Measurements from ENCODE around the gene ONECUT3. TPM values are rescaled to one million over a fixed set of nuclear protein-coding genes. Genes with fewer than 3 reads are reported as not detected.

ONECUT3 gene
- total RNA-seq, 1 experiment from 2014 or later = 0.04 TPM

DNA sequence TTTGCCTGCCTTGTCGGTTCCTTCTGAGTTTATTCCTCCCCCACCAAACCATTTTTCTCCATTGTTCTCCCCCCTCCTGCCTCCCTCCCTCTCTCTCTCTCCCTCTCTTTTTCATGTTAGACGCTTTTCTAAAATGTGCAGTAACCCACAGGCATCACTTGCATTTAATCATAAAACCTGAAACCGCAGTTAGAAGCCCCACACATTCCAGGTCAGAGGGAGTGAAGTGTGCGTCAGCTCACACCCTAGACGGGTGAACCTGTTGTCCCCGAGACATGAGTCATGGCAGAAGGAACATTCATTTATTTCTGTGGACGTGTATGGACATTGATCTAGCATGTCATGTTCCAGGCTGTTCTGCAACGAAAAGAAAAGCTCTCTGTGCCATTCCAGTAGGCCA is 19.9 kb downstream of the ONECUT3 start:
- no peak overlapping the region for H3K27ac Mint-ChIP-seq
- ChIA-PET POLR2A (no interaction called here), CTCF (interaction anchor here (0.9 to 2.6 kb wide), 6 partner anchors 9 to 64 kb away, joined by 3 to 15 read pairs (median 5); no protein-coding TSS in a partner anchor)
- H3K27me3 Mint-ChIP-seq (ENCODE audit: low read depth) = peaks cover 98% of the 10 kb centered on the region
- ATAC-seq (no peak), DNase-seq (ENCODE audit: low spot score) (no peak)
- no peak overlapping the region for H3K4me3 Mint-ChIP-seq
- peaks cover 17% of the 10 kb centered on the region for H3K9me3 Mint-ChIP-seq
- peaks cover 11% of the 10 kb centered on the region for H3K36me3 Mint-ChIP-seq
- H3K4me1 Mint-ChIP-seq = peaks cover 8% of the 10 kb centered on the region
- TF ChIP-seq ZNF317 (CRISPR knock-in tag; IDR thresholded peaks at IDR 0.05; ENCODE audit: borderline replicate concordance, low read depth) (no peak), GABPB1 (CRISPR knock-in tag; IDR thresholded peaks at IDR 0.05) (no peak), ZBTB21 (CRISPR knock-in tag; IDR thresholded peaks at IDR 0.05; ENCODE audit: borderline replicate concordance) (no peak), GRHL2 (CRISPR knock-in tag; IDR thresholded peaks at IDR 0.05; ENCODE audit: insufficient replicate concordance, severe bottlenecking) (no peak), NFATC4 (CRISPR knock-in tag; IDR thresholded peaks at IDR 0.05) (no peak), ETV6 (CRISPR knock-in tag; IDR thresholded peaks at IDR 0.05) (no peak), ZNF423 (CRISPR knock-in tag; IDR thresholded peaks at IDR 0.05) (no peak), FOXP1 (CRISPR knock-in tag; IDR thresholded peaks at IDR 0.05; ENCODE audit: borderline replicate concordance) (no peak), SMAD3 (CRISPR knock-in tag; IDR thresholded peaks at IDR 0.05; ENCODE audit: borderline replicate concordance) (no peak), ZNF263 (CRISPR knock-in tag; IDR thresholded peaks at IDR 0.05; ENCODE audit: low read depth) (no peak), OVOL2 (CRISPR knock-in tag; IDR thresholded peaks at IDR 0.05; ENCODE audit: borderline replicate concordance) (no peak), PRRX2 (CRISPR knock-in tag; IDR thresholded peaks at IDR 0.05) (no peak)
- TF ChIP-seq, protein P1, sequence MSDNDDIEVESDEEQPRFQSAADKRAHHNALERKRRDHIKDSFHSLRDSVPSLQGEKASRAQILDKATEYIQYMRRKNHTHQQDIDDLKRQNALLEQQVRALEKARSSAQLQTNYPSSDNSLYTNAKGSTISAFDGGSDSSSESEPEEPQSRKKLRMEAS (CRISPR knock-in tag; IDR thresholded peaks at IDR 0.05) = no peak
- TF ChIP-seq, protein P2, sequence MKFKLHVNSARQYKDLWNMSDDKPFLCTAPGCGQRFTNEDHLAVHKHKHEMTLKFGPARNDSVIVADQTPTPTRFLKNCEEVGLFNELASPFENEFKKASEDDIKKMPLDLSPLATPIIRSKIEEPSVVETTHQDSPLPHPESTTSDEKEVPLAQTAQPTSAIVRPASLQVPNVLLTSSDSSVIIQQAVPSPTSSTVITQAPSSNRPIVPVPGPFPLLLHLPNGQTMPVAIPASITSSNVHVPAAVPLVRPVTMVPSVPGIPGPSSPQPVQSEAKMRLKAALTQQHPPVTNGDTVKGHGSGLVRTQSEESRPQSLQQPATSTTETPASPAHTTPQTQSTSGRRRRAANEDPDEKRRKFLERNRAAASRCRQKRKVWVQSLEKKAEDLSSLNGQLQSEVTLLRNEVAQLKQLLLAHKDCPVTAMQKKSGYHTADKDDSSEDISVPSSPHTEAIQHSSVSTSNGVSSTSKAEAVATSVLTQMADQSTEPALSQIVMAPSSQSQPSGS (CRISPR knock-in tag; IDR thresholded peaks at IDR 0.05; ENCODE audit: borderline replicate concordance, low read depth) = no peak
- TF ChIP-seq, protein P3, sequence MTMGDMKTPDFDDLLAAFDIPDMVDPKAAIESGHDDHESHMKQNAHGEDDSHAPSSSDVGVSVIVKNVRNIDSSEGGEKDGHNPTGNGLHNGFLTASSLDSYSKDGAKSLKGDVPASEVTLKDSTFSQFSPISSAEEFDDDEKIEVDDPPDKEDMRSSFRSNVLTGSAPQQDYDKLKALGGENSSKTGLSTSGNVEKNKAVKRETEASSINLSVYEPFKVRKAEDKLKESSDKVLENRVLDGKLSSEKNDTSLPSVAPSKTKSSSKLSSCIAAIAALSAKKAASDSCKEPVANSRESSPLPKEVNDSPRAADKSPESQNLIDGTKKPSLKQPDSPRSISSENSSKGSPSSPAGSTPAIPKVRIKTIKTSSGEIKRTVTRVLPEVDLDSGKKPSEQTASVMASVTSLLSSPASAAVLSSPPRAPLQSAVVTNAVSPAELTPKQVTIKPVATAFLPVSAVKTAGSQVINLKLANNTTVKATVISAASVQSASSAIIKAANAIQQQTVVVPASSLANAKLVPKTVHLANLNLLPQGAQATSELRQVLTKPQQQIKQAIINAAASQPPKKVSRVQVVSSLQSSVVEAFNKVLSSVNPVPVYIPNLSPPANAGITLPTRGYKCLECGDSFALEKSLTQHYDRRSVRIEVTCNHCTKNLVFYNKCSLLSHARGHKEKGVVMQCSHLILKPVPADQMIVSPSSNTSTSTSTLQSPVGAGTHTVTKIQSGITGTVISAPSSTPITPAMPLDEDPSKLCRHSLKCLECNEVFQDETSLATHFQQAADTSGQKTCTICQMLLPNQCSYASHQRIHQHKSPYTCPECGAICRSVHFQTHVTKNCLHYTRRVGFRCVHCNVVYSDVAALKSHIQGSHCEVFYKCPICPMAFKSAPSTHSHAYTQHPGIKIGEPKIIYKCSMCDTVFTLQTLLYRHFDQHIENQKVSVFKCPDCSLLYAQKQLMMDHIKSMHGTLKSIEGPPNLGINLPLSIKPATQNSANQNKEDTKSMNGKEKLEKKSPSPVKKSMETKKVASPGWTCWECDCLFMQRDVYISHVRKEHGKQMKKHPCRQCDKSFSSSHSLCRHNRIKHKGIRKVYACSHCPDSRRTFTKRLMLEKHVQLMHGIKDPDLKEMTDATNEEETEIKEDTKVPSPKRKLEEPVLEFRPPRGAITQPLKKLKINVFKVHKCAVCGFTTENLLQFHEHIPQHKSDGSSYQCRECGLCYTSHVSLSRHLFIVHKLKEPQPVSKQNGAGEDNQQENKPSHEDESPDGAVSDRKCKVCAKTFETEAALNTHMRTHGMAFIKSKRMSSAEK (CRISPR knock-in tag; IDR thresholded peaks at IDR 0.05; ENCODE audit: borderline replicate concordance) = no peak
- TF ChIP-seq, protein P4, sequence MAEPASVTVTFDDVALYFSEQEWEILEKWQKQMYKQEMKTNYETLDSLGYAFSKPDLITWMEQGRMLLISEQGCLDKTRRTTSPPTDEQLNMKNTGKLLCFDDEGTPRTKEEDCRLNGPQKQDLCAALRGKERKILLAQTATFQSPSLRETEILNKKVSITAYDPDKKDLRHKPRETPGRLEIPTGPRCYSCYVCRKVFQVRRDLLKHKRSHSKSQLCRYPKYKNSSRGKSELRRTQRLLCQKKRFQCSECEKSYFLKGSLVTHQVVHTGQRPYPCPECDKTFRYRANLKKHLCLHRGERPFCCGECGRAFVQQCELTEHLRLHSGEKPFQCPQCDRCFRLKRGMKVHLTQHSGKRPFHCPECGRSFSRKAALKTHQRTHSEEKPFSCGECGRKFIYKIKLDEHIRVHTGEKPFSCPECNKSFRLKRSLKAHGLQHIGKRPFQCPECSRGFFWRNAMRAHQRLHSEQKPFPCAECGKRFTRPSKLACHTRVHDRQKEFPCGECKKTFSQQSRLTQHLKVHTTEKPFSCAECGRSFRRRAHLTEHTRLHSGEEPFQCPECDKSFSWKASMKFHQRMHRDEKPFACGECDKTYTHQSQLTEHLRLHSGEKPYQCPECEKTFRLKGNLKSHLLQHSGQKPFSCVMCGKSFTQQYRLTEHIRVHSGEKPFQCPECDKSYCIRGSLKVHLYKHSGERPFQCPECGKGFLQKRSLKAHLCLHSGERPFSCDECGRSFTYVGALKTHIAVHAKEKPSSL (CRISPR knock-in tag; conservative IDR thresholded peaks at IDR 0.05) = no peak
- TF ChIP-seq, protein P5, sequence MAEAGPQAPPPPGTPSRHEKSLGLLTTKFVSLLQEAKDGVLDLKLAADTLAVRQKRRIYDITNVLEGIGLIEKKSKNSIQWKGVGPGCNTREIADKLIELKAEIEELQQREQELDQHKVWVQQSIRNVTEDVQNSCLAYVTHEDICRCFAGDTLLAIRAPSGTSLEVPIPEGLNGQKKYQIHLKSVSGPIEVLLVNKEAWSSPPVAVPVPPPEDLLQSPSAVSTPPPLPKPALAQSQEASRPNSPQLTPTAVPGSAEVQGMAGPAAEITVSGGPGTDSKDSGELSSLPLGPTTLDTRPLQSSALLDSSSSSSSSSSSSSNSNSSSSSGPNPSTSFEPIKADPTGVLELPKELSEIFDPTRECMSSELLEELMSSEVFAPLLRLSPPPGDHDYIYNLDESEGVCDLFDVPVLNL (CRISPR knock-in tag; IDR thresholded peaks at IDR 0.05; ENCODE audit: borderline replicate concordance, low read depth) = no peak
- TF ChIP-seq, protein P6, sequence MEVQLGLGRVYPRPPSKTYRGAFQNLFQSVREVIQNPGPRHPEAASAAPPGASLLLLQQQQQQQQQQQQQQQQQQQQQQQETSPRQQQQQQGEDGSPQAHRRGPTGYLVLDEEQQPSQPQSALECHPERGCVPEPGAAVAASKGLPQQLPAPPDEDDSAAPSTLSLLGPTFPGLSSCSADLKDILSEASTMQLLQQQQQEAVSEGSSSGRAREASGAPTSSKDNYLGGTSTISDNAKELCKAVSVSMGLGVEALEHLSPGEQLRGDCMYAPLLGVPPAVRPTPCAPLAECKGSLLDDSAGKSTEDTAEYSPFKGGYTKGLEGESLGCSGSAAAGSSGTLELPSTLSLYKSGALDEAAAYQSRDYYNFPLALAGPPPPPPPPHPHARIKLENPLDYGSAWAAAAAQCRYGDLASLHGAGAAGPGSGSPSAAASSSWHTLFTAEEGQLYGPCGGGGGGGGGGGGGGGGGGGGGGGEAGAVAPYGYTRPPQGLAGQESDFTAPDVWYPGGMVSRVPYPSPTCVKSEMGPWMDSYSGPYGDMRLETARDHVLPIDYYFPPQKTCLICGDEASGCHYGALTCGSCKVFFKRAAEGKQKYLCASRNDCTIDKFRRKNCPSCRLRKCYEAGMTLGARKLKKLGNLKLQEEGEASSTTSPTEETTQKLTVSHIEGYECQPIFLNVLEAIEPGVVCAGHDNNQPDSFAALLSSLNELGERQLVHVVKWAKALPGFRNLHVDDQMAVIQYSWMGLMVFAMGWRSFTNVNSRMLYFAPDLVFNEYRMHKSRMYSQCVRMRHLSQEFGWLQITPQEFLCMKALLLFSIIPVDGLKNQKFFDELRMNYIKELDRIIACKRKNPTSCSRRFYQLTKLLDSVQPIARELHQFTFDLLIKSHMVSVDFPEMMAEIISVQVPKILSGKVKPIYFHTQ (CRISPR knock-in tag; IDR thresholded peaks at IDR 0.05) = no peak

Measured in WTC11 (cell line).